ENCODE results near the gene DPM3.
"Not testable (repeated sequence)": the region's sequence is repeated elsewhere in the genome, so short reads cannot be mapped to it uniquely, and the experiment has no call there.

The DPM3 gene

DNA sequence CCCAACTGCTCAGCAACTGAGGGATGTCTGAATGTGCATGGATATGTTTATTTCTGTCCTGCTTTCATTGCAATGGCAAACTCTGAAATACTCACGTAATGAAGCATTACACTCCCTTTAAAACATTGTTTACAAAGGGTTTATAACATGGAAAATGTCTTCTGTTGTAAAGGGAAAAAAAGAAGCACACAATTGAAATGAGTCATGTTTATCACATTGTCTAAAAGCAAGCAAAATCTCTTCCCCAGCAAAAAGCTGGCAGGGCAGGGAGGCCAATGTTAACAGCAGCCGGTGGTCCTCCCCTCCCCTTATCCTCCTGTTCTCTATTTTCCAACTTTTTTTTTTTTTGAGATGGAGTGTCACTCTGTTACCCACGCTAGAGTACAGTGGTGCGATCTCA is 16.5 kb downstream of the DPM3 start:
- DNase-seq, result no peak

DNA sequence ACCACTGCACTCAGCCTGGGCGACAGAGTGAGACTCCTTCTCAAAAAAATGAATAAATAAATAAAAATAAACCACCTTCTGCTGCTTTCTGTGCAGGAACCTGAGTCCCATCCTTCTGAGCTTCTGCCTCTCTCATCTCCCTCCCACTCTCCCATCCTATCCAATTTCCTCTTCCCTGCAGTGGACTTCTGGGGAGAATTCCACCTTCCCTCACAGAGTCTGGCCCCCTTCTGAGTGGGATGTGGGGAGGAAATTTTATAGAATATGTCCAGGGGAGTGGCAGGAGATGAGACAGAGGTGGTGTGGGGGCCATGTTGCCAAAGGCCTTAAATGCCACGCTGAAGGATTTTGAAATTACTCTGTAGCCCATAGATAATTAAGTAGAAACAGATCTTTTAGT is 18.0 kb downstream of the DPM3 start:
- no peak for DNase-seq

DNA sequence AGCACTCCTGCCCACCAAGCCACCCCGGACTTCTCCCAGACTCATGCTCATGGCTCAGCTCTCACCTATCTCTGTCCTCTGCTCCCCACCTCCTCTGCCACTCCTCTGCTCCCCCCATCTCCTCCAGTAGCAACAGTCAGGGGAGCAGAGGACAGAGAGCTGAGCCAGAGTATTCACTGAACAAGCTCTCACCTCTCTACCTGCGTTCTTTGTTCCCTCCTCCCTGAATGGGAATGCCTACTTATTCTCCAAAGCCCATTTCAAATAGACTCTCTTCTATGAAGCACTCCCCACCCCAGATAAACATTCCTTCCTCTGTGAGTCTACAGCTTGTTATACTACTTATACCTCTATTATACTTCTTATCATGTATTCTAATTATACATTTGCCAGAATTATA is 19.1 kb downstream of the DPM3 start:
- no peak for DNase-seq

DNA sequence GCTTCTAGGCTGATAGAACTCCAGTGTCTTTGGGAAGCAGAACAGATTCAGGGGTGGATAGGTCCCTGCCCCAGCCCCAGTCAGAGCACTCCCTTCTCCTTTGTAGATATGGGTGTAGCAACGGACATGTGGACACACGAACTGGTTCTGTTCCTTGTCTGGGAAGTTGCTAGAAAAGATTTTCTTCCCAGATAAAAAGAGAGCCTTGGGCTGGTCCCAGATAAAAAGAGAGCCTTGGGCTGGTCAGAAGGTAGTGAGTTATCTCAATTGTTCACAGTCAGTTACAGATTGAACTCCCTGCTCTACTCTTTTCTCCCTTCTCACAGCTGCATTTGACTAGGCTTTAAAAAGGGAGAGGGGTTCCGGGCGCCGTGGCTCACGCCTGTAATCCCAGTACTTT is 20.1 kb downstream of the DPM3 start:
- DNase-seq, result no peak

DNA sequence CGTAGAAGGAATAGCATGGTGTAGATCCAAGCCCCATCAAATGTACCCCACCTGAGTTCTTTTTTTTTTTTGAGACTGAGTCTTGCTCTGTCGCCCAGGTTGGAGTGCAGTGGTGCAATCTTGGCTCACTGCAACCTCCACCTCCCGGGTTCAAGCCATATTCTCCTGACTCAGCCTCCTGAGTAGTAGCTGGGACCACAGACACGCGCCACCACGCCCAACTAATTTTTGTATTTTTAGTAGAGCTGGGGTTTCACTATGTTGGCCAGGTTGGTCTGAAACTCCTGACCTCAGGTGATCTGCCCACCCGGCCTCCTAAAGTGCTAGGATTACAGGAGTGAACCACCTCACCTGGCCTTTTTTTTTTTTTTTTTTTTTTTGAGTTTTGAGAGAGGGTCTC is 22.2 kb downstream of the DPM3 start:
- not testable (repeated sequence) for DNase-seq

DNA sequence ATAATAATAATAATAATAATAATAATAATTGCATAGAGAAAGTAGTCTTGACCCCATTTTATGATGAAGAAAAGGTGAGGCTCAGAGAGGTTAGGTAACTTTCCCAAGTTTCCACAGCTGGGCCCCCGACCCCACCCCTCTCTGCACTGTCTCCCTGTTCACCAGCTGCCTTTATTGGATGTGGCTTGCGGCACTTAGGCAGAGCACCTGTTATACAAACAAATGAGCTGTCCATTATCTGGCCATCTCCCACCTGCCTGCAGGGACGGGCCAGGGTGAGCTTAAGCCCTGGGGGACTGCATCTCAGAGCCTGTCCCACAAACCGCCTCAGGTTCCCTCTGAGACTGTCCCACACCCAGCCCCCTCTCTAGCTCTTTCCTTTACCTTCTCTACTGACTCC is 22.7 kb downstream of the DPM3 start:
- DNase-seq, result no peak

DNA sequence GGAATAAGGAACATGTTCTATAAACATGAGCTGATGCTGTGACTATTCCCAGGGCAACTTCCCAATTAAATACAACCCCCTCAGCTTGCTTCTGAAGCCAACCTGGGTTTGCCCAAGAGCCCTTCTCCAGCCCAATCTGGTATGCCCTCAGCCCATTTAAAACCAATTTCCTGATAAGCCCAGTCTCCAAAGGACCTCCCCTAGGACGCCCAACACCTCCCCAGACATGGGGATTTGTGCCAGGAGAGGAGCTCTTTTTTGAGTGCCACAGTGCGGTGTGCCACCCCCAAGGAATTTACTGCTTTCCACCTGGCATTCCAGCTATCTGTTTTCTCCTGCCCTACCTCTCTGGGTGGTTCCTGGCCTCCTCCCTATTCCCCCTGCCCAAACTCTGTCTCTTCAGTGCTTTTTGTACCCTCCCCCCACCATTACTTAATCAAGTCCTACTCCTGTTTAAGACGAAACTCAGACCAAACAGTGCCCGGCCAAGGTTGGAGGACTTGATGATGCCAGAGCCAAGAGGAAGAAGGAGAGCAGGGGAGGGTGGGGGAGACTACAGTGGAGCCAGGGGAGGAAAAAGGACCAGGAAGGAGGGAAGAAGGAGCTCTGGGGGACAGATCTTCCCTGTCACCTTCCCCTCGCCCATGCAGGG is 24.1 kb downstream of the DPM3 start:
- no peak for DNase-seq

DNA sequence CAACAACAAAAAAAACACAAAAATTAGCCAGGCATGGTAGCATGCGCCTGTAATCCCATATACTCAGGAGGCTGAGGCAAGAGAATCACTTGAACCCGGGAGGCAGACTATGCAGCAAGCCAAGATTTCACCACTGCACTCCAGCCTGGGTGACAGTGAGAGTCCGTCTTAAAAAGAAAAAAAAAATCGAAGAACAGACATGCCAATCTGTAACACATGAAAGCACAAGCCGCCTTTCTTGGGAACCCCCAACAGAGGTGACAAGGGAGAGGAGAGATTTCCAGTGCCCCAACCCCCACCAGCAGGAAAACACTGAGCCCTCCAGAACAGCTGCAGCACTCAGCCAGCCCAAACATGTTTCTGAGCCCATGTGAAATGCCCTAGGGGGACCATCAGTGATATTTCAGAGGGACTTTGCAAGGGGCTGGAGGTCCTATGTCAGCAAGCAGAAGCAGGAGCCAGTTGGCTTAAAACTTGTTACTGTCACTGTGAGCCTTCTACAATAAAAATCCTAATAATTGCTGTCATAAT is 26.8 kb downstream of the DPM3 start:
- DNase-seq, result no peak

DNA sequence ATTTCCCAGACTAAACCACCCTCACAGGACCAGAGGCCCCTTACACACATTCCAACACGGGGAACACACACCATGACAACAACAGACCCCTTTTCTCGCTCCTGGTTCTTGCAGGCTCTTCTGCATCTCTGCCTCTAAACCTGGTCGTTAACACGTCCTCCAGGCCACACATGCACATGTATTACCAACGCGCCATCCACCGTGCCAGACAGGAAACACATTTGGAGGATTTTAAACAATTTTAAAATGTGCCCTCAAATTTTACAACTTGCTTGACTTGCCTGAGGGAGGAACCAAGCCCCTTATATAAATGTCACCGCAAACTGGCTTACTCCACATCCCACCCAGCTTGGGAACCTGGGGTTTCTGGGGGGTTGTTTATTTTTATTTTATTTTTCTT is 29.5 kb downstream of the DPM3 start:
- no peak for DNase-seq

DNA sequence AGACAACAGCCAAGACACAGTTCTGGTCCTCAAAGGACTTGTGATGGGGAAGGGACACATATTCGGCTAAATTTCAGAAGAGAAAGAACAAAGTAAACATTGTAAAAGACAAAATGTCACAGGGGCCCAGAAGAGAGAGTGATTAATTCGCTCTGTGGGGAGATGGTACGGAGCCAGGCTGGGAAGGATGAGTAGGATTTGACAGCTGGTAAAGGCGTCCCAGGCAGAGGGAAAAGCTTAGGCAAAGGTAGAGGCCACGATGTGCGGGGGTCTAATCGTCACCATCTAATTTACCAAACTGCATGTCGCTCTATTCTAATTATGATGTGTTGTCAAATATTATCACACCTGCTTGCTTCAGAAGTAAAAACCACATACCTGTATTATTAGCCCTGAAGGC is 29.9 kb downstream of the DPM3 start:
- no peak for DNase-seq

DNA sequence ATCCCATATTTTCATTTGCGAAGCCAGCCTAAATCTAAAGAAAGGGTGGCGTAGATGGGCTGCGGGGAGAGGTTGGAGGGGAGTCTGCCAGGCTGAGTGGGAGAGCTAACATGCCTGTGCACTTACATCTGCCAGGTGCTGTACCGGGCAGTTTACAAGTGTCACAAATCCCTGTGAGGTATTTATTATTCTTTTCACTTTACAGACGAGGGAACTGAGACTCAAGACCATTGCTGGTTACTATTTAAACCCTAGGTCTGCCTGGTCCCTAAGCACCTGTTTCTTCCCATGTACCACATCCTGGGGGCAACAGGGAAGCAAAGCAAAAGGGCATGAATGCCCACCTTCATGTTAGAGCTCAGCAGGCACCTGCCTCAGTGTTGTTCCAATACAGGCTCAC is 32.0 kb downstream of the DPM3 start:
- no peak for DNase-seq

DNA sequence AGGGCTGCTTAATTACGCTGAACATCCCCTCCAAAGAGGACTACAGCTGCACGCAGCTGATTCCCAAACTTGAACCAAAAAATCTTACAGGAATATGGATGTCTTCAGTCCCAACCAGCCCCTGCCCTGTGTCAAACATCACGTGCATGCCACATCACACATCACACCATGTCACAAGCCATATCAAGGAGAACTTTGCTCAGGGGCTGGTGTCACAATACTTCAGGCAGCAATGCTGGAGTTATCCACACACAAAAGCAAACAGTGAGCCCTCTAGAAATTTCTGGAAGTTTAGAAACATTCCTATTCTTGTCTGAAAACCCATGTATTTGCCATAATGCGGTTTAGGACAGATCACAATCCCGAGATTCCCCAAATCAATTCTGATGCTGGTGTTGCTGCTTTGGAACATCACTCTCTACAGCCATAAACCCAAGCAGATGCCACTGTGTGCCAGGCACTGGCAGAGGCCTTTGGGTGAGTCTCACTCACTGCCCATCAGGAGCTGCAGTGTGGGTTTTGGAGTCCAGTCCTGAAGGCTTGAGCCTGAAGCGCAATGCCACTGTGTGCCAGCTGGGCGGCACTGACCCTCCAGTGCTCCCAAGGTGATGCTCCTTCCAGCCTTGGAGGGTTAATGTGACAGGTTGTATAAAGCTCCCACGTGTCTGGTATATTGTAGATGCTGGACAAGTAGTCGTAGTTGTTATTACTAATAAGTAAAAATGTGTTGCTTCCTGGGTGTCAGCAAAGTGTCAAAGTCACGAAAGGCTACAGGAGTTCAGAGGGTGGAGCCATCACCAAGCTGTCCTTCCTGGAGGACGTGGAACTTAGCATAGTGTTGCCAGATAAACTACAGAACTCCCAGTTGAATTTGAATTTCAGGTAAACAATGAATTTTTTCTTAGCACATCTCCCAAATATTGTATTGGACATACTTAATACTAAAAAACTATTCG is 32.7 kb downstream of the DPM3 start:
- no peak for DNase-seq

DNA sequence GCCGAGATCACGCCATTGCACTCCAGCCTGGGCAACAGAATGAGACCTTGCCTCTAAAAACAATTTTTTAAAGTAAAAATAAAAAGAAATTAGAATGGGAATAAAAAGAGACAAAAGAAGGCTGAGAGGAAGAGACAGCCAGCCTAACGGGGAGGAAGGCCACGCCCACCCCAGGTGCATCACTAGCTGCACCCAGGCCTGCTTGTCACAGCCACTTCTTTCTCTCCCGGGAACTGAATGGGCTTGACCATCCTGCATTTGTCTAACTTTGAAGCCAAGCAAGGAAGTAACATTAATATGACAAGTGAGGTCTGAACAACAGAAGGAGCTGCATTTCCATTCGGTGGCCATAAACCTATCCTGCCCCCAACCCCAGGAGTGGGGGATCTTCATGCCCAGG is 33.5 kb downstream of the DPM3 start:
- no peak for DNase-seq

DNA sequence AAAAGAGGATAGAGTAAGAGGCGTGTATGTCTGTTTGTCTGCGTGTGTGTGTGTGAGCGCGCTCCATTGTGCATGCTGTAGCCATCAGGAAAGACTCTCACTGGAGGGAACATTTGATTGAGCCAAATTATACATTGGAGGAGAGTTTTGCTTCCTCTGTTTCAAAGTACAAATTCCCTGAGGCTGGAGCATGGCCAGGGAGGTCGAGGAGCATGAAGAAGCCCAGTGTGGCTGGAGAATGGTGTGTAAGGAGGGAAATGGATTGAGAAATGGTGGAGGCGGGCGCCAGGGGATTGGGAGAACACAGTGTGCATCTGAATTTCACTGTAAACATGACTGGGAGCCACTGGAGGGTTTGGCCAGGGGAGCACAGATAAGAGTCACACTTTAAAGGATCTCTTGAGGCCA is 34.7 kb downstream of the DPM3 start:
- no peak for DNase-seq

DNA sequence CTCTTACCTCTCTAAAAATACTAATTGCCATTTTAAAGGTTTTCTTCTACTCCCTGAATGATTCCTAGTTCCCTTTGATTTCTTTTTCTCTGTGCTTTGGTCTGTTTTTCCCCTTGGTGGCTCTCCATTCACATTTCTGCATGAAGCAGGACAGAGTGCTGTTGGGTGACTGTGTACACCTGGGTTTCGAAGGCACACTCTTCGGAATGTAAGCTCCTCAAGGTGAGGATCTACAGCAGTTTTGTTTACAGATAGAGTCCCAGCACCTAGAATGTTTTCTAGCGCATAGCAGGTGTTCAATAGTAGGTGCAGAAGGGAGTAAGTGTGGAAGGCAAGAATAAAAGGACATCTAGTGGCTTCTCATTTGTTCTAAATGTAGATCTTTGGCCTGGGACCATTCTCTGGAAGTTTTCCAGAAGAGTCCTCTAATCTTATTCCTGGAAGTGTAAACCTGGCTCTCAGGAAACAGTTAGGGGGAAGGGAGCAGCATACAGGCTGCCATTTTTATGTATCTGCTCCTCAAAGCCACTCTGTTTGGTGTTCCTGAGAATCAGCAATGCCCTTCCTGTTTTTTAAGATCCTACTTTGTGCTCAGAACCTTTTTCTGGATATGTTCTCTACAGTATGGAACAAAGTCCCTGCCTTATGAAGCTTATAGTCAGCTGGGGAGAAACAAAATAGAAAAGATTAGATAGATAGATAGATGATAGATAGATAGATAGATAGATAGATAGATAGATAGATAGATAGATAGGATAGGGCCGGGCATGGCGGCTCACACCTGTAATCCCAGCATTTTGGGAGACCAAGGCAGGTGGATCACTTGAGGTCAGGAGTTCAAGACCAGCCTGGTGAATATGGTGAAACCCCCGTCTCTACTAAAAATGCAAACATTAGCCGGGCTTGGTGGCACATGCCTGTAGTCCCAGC is 35.5 kb downstream of the DPM3 start:
- no peak for DNase-seq

DNA sequence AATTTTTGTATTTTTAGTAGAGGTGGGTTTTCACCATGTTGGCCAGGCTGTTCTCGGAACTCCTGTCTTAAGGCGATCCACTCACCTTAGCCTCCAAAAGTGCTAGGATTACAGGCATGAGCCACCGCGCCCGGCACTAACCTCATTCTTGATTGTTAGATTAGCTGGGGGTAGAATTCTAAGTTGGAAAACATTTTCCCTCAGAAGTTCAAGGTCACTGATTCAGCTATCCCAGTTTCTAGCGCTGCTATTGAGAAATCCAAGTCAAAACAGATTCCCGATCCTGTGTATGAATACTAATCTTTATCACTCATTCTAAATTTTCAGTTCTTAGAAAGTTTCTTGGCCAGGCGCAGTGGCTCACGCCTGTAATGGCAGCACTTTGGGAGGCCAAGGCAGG is 37.0 kb downstream of the DPM3 start:
- DNase-seq, result no peak

DNA sequence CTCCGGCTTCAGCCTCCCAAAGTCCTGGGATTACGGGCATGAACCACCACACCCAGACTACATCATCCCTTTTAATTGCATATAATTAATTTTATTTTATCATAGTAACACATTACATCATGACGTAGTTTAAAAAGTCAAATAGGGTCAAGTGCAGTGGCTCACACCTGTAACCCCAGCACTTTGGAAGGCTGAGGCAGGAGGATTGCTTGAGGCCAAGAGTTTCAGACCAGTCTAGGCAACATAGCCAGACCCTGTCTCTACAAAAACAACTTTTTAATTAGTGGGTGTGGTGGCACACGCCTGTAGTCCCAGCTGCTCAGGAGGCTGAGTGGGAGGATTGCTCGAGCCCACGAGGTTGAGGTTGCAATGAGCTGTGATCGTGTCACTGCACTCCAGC is 41.0 kb downstream of the DPM3 start:
- no peak for DNase-seq

DNA sequence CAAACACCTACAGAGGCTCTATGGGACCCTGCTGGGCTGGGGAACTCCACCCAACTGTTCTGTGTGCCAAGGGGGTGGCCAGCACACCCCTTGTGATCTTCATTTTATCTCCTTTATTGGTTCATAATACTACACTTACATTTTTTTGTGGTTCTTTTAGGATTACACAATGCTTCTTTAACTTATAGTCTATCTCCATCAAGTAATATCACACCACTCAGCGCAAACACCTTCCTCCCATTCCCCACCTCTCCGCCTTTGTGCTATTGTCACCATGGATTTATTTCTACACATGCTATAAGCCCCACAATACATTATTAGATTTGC is 45.7 kb downstream of the DPM3 start:
- no peak for DNase-seq

DNA sequence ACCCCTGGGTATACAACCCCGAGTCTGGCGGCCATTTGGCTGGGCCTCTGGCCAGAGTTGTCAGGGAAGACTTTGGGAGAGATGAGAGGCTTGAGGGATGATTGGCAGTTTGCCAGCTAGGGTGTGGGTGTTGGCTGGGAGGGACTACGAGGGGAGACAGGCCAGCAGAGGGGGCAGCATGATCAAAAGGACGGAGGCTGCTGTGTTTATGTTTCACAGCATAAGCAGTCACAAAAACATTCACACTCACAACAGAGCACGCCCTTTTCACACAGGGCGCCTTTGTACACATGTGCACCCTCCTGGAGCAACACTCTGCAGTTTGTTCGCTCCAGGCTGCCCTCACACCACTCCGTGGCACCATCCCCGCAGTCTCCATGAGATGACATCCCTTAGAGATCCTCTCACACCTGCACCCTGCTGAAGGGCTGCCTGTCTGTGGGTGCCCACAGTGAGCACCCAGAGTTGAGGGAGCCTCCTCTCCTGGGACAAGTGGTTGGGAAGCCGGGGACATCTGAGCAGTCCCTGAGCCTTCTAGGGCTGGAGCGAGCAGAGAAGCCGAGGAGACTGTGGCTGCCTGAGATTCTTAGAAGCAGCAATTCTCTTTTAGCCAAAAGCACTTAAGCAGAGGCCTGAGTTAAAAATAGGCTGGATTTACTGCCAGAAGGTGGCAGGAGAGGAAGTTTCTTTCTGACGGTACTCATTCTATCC is 46.3 kb downstream of the DPM3 start:
- DNase-seq, result peak; percentile 53

DNA sequence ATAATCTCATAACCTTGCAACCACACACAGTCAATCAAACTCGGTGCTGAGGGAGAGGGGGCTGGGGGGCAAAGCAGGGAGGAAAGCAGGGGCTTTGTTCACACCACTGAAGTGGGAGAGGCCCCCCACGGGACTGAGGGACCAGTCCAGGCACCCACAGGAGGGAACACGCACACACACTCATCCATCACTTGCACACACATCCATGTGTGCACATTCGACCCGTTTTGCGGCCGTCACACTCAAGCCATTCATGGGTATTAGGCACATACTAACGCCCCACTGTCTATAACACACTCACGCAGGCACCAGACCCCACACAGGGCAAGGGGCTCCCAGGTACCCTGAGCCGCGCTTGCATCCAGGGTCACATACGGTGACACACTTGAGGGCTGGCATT is 47.7 kb downstream of the DPM3 start:
- DNase-seq, result no peak

DNA sequence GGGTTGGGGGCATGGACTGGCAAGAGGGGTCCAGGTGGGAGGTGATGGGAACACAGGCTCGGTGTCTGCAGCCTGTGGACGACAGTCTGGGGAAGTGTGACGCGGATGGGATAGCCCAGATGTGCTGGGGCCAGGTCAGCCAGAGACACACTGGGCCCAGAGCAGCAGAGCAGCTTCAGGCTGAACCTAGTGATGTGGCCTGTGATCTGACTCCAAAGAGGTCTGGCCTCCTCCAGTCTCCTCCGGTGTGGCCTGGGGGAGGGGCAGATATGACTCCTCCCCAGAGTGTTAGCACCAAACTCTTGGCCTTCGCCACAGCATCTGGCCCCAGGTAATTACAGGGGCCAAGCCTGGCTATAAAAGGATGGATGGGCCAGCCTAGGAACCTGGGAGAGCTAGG is 48.2 kb downstream of the DPM3 start:
- DNase-seq, result no peak

All from hematopoietic multipotent progenitor cell treated with erythropoietin and hydrocortisone succinate and interleukin-3 and kit ligand, for 8 days (in vitro differentiated cells).